ENCODE data around the gene WWOX.

The WWOX gene

GRCh38 chr16:78455861-78456260 lies 356.4 kb downstream of the WWOX start:
- no peaks in the 10 kb centered on the region for H3K27me3 ChIP-seq (replicated peaks; ENCODE audit: control insufficient read depth, insufficient read depth, low read length)
- H3K4me3 ChIP-seq (replicated peaks; ENCODE audit: low read depth, low read length) = no peak overlapping the region
- DNase-seq (ENCODE audit: extremely low read depth, insufficient read length) = no peak
- no peak for TF ChIP-seq CTCF (IDR thresholded peaks at IDR 0.05; ENCODE audit: insufficient read depth, low read length, poor library complexity, severe bottlenecking)
- H3K36me3 ChIP-seq (ENCODE audit: control insufficient read depth, insufficient read depth, low read length) = no peaks in the 10 kb centered on the region

DNA sequence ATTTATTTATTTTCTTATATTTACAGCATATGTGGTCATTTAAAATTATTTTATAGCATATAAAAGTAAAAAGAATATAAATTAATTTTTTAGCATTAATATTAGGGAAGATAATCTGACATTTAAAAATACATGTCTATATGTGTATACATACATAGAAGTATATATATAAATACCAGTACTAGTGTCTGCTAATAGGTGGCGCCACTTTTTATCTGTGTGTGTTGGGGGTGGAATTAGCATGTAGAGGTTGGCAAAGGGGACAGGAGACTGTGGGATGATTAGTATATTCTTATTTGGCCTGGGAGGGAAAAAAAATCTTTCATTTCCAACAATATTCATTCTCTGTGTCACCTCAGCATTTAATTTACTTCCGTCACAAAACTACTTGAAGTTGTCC lies 359.1 kb downstream of the WWOX start:
- no peaks in the 10 kb centered on the region for H3K27me3 ChIP-seq (replicated peaks; ENCODE audit: control insufficient read depth, insufficient read depth, low read length)
- H3K36me3 ChIP-seq (ENCODE audit: control insufficient read depth, insufficient read depth, low read length) = no peaks in the 10 kb centered on the region
- DNase-seq (ENCODE audit: extremely low read depth, insufficient read length) = no peak
- no peak overlapping the region for H3K4me3 ChIP-seq (replicated peaks; ENCODE audit: low read depth, low read length)
- no peak for TF ChIP-seq CTCF (IDR thresholded peaks at IDR 0.05; ENCODE audit: insufficient read depth, low read length, poor library complexity, severe bottlenecking)

DNA sequence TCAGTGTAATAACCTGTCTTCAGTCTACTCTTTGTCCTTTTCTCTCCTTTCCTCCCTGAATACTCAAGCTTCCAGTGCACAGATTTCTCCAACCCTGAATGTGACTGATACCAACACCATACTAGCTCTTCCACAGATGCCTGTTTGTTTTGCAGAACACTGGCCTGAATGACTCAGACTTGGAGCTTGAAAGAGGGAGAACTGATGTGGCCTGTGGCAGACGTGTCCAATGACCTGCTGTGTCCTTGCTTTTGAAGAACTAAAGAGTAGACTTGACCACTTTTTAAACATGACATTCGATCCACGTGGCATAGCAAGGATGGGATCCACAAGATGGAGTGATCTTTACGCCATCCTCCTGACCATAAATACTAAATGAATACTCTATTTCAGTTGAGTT lies 361.0 kb downstream of the WWOX start:
- TF ChIP-seq CTCF (IDR thresholded peaks at IDR 0.05; ENCODE audit: insufficient read depth, low read length, poor library complexity, severe bottlenecking) = no peak
- Histone ChIP-seq H3K36me3 (ENCODE audit: control insufficient read depth, insufficient read depth, low read length) (no peaks in the 10 kb centered on the region), H3K27me3 (replicated peaks; ENCODE audit: control insufficient read depth, insufficient read depth, low read length) (no peaks in the 10 kb centered on the region), H3K4me3 (replicated peaks; ENCODE audit: low read depth, low read length) (no peak overlapping the region)
- DNase-seq (ENCODE audit: extremely low read depth, insufficient read length) = no peak

DNA sequence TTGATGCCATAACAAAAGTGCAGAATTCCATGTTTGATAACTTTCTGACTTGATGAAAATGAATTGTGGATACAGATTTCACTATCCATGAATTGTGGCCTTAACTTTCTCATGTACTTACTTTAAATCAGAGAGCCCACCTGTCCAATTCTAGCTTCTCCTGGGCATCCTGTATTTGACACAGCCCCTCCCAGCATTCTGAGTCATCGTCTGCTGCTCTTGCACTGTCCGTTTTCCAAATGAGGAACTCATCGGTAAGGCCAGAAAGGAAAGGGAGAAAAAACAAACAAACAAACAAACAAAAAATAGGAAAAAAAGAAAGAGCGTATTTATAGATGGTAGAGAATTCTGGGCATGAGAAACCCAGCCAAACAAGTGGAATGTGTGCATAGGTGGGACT lies 361.6 kb downstream of the WWOX start:
- no peaks in the 10 kb centered on the region for H3K36me3 ChIP-seq (ENCODE audit: control insufficient read depth, insufficient read depth, low read length)
- no peaks in the 10 kb centered on the region for H3K27me3 ChIP-seq (replicated peaks; ENCODE audit: control insufficient read depth, insufficient read depth, low read length)
- H3K4me3 ChIP-seq (replicated peaks; ENCODE audit: low read depth, low read length) = no peak overlapping the region
- DNase-seq (ENCODE audit: extremely low read depth, insufficient read length) = no peak
- TF ChIP-seq CTCF (IDR thresholded peaks at IDR 0.05; ENCODE audit: insufficient read depth, low read length, poor library complexity, severe bottlenecking) = no peak

DNA sequence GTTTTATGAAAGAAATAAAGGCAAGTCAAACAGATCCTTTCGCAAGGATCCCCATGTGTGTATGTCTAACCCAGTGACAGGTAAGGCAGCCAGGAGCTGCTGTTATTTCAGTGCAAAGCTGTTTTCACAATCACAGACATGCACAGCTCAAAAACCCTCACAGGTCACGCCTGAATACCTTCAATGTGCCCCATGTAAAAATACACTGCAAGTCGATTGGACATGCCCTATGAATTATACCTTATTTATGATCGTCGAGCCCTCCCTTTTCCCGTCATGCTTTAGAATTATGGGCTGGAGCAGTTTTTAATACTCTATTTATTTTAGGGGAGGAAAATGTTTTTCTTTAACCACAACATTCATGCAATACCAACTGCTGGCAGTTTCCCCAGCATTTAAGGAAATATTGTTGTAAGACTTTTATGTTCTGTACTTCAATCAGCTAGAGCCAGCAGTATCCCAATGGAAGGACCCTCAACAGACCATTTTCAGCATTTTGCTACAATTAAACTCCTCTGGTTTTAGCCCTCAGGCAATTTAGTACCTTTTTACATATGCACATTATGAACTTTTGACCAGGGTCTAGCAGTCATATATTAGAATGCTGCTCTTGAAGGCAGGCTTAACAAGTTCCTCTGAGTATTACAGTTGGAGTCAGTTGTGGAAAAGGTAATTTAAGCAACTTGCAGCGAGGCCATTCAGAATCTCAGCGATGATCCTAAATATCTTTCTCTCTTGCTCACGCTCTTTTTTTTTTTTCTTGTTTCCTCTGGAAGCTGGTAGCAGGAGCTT lies 362.2 kb downstream of the WWOX start:
- TF ChIP-seq CTCF (IDR thresholded peaks at IDR 0.05; ENCODE audit: insufficient read depth, low read length, poor library complexity, severe bottlenecking) = no peak
- Histone ChIP-seq H3K4me3 (replicated peaks; ENCODE audit: low read depth, low read length) (no peak overlapping the region), H3K36me3 (ENCODE audit: control insufficient read depth, insufficient read depth, low read length) (no peaks in the 10 kb centered on the region), H3K27me3 (replicated peaks; ENCODE audit: control insufficient read depth, insufficient read depth, low read length) (no peaks in the 10 kb centered on the region)
- no peak for DNase-seq (ENCODE audit: extremely low read depth, insufficient read length)
